Astrocyte of the spinal cord (primary cell): ENCODE measurements around the gene ISG15.

Experiments used
- DNase-seq: peaks from one replicate; pipeline ENCODE4 v3.0.0; 2011; ENCODE audit warnings: low read depth, low spot score
- H3K4me3 ChIP-seq: 2 replicates; pipeline ENCODE4 v1.5.1; 2011; ENCODE audit warnings: low read depth, mild to moderate bottlenecking, low read length, moderate library complexity
- CTCF ChIP-seq: IDR thresholded peaks from 2 replicates; pipeline ENCODE4 v1.5.1; 2012; ENCODE audit warnings: low read depth, mild to moderate bottlenecking, low read length, inconsistent platforms
- in situ Hi-C: cut with HindIII; loops from 2 replicates; pipeline ENCODE4 v1.10.0; 2017; ENCODE audit warnings: low sequenced_read_pairs

Gene ISG15

DNA sequence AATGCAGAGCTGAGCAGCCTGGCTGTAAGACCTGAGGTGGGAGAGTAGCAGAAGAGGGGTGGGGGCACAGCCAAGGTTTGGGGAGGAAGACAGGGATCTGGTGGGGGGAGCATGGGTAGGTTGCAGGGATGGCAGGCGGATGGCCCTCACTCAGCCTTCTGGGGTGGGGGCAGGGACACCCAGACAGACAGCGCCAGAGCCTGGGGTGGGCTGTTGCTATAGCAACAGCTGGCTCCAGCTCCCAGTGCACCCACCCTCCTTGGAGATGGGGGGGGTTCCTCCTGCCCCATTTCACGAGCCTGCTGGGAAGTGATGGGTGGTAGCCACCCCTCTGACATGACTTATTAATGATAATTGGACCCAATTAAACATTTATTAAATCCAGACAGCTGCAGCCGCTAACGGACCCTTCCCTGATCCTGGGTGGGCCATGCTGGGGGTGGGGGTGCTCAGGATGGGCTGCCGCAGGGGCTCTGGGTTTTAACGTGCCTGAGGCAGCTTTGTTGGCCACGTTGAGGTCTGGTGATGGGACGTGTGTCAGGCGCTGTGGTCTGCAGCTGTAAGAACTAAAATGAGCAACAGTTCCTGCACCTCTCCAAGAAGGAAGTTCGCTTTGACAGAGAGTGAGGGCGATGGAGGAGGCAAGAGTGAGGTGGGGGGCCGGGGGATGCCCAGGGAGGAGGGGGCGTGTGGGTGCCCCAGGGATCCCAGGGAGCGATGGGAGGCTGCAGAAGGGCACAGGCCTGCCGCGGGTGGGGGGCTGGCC, 26.0 kb downstream of the ISG15 start:
- TF ChIP-seq CTCF: no peak
- DNase-seq: no peak
- H3K4me3 ChIP-seq: no peak overlapping the region
- in situ Hi-C loops: no loop called here

- peak; percentile 5 for TF ChIP-seq CTCF
- peak; percentile 82 for DNase-seq
- H3K4me3 ChIP-seq: peak overlapping the region; percentile 15
- in situ Hi-C loops: no loop called here
Measured at GRCh38 chr1:1040004-1040991, 27.0 kb downstream of the ISG15 start.

DNA sequence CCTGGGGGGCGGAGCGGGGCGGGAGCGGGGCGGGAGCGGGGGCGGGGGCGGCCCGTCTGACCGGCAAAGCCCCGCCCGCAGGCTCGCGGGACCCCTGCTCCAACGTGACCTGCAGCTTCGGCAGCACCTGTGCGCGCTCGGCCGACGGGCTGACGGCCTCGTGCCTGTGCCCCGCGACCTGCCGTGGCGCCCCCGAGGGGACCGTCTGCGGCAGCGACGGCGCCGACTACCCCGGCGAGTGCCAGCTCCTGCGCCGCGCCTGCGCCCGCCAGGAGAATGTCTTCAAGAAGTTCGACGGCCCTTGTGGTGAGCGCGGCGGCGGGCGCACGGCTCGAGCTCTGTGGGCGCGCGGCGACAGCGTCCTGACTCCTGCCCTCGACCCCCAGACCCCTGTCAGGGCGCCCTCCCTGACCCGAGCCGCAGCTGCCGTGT, 27.8 kb downstream of the ISG15 start:
- H3K4me3 ChIP-seq: no peak overlapping the region
- DNase-seq: no peak
- TF ChIP-seq CTCF: no peak
- in situ Hi-C loops: no loop called here

- H3K4me3 ChIP-seq: no peak overlapping the region
- no peak for TF ChIP-seq CTCF
- no peak for DNase-seq
- in situ Hi-C loops: no loop called here
Measured at GRCh38 chr1:1041873-1042272, 28.6 kb downstream of the ISG15 start.

GRCh38 chr1:1042835-1043234, 29.5 kb downstream of the ISG15 start:
- in situ Hi-C loops: no loop called here
- no peak for TF ChIP-seq CTCF
- no peak overlapping the region for H3K4me3 ChIP-seq
- DNase-seq: no peak

DNA sequence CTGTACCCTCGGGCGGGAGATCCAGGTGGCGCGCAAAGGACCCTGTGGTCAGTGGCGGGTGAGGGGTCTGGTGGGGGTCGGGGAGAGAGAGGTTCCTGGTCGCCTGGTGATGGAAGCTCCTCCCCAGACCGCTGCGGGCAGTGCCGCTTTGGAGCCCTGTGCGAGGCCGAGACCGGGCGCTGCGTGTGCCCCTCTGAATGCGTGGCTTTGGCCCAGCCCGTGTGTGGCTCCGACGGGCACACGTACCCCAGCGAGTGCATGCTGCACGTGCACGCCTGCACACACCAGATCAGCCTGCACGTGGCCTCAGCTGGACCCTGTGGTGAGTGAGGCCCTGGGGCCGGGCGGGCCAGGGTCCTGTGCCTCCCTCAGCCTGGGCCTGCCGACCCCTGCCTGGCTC, 30.1 kb downstream of the ISG15 start:
- no peak overlapping the region for H3K4me3 ChIP-seq
- no peak for TF ChIP-seq CTCF
- in situ Hi-C loops: no loop called here
- DNase-seq: no peak
